ENCODE measurements around the gene KHDC4. TPM values are rescaled to one million over a fixed set of nuclear protein-coding genes. Genes with fewer than 3 reads are reported as not detected.
A peak's percentile ranks its signal among the peaks of the same experiment; 100 is the strongest.

Gene KHDC4
- total RNA-seq, 1 donor from 2014 or later, result 48.2 TPM

DNA sequence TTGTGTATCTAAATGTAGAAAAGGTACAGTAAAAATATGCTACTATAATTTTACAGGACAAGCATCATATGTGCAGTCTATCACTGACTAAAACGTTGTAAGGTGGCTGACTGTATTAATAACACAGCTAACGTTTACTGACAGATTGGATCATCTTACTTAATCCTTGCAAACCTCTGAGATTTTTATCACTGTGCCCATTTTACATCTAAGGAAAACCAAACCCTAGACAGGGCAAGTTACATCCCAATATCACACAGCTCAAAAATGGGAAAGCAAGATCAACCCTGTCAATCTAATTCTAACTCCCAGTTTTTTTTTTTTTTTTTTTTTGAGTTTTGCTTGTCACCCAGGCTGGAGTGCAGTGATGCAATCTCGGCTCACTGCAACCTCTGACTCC, 15.6 kb downstream of the KHDC4 start:
- Histone ChIP-seq H3K27ac (ENCODE audit: low read depth, low read length) (no peak overlapping the region), H3K4me3 (ENCODE audit: insufficient read depth, low read depth, low read length) (no peak overlapping the region), H3K36me3 (ENCODE audit: insufficient read depth, low read length) (peaks cover 81% of the 10 kb centered on the region), H4K20me1 (ENCODE audit: insufficient read depth, low read length) (peaks cover 48% of the 10 kb centered on the region), H3K9me3 (ENCODE audit: insufficient read depth, low read depth, low read length) (no peaks in the 10 kb centered on the region), H3K27me3 (ENCODE audit: insufficient read depth, low read length) (no peaks in the 10 kb centered on the region), H3K4me2 (ENCODE audit: low read length) (no peak overlapping the region), H2AFZ (ENCODE audit: low read depth, low read length) (no peak overlapping the region), H3K79me2 (ENCODE audit: insufficient read depth, low read length) (peaks cover 53% of the 10 kb centered on the region), H3K4me1 (ENCODE audit: insufficient read depth, low read length) (no peaks in the 10 kb centered on the region), H3K9ac (ENCODE audit: low read length) (no peak overlapping the region)
- H3K27me3 Mint-ChIP-seq (ENCODE audit: low read depth, unreplicated experiment), result no peaks in the 10 kb centered on the region
- no peak for TF ChIP-seq EZH2 (IDR thresholded peaks at IDR 0.05; ENCODE audit: insufficient read depth, low read length)
- TF ChIP-seq, protein P1, sequence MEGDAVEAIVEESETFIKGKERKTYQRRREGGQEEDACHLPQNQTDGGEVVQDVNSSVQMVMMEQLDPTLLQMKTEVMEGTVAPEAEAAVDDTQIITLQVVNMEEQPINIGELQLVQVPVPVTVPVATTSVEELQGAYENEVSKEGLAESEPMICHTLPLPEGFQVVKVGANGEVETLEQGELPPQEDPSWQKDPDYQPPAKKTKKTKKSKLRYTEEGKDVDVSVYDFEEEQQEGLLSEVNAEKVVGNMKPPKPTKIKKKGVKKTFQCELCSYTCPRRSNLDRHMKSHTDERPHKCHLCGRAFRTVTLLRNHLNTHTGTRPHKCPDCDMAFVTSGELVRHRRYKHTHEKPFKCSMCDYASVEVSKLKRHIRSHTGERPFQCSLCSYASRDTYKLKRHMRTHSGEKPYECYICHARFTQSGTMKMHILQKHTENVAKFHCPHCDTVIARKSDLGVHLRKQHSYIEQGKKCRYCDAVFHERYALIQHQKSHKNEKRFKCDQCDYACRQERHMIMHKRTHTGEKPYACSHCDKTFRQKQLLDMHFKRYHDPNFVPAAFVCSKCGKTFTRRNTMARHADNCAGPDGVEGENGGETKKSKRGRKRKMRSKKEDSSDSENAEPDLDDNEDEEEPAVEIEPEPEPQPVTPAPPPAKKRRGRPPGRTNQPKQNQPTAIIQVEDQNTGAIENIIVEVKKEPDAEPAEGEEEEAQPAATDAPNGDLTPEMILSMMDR (IDR thresholded peaks at IDR 0.05; ENCODE audit: insufficient read depth, low read depth, low read length), result no peak
- no peak overlapping the region for H3K4me3 Mint-ChIP-seq (ENCODE audit: unreplicated experiment)
- peaks cover 17% of the 10 kb centered on the region for H3K4me1 Mint-ChIP-seq (ENCODE audit: low read depth, unreplicated experiment)
- no peak overlapping the region for H3K27ac Mint-ChIP-seq (ENCODE audit: unreplicated experiment)
- H3K9me3 Mint-ChIP-seq (ENCODE audit: unreplicated experiment), result no peaks in the 10 kb centered on the region
- no peak for DNase-seq (ENCODE audit: low read depth)
- no peak for FAIRE-seq
- H3K36me3 Mint-ChIP-seq (ENCODE audit: low read depth, unreplicated experiment), result peaks cover 19% of the 10 kb centered on the region

DNA sequence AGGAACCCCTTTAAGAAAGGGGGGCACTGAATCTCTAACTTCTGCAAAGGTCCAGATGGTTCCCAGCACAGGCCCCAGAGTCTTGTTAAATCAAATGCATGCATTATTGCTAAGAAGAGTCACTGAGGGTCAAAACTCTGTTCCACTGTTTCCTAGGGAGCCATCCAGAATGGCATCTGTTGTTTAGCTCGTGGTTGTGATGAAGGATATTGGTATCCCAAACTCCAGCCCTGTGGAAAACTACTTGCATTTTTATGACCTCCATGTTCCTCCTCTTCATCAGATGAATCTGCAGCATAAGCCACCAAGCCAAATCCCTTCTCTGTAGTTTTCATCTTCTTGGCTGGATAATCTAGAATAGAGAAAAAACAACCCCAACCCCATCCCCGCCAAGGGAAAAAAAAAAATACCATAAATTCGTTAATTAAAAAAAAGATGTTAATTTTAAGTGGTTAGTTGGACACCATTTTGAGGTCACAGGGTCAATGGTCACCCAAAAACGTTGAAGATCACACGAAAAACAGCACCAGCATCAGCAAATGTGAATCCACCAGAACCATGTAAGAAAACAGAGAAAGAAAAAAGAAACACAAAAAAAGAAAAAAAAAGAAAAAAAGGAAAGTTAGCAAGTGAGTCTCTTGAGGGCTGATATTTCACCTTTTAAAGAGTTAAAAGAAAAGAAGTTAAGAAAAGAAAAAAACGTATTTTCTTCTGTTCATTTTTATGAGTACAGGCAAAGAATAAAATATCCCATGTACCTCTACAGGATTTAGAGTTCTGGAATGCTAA, 20.1 kb downstream of the KHDC4 start:
- DNase-seq (ENCODE audit: low read depth), result no peak
- Mint-ChIP-seq H3K4me3 (ENCODE audit: unreplicated experiment) (peak overlapping the region; percentile 74), H3K4me1 (ENCODE audit: low read depth, unreplicated experiment) (peaks cover 32% of the 10 kb centered on the region)

More for the DNA sequence above, 20.1 kb downstream of the KHDC4 start:
- Mint-ChIP-seq H3K27me3 (ENCODE audit: low read depth, unreplicated experiment) (no peaks in the 10 kb centered on the region), H3K9me3 (ENCODE audit: unreplicated experiment) (no peaks in the 10 kb centered on the region), H3K27ac (ENCODE audit: unreplicated experiment) (peak overlapping the region; percentile 77), H3K36me3 (ENCODE audit: low read depth, unreplicated experiment) (peaks cover 16% of the 10 kb centered on the region)
- Histone ChIP-seq H3K79me2 (ENCODE audit: insufficient read depth, low read length) (peaks cover 36% of the 10 kb centered on the region), H3K36me3 (ENCODE audit: insufficient read depth, low read length) (peaks cover 53% of the 10 kb centered on the region), H3K27ac (ENCODE audit: low read depth, low read length) (peak overlapping the region; percentile 12), H2AFZ (ENCODE audit: low read depth, low read length) (no peak overlapping the region), H3K27me3 (ENCODE audit: insufficient read depth, low read length) (no peaks in the 10 kb centered on the region), H3K4me3 (ENCODE audit: insufficient read depth, low read depth, low read length) (no peak overlapping the region), H3K4me1 (ENCODE audit: insufficient read depth, low read length) (peaks cover 13% of the 10 kb centered on the region), H3K9ac (ENCODE audit: low read length) (no peak overlapping the region), H3K9me3 (ENCODE audit: insufficient read depth, low read depth, low read length) (no peaks in the 10 kb centered on the region), H3K4me2 (ENCODE audit: low read length) (no peak overlapping the region), H4K20me1 (ENCODE audit: insufficient read depth, low read length) (peaks cover 18% of the 10 kb centered on the region)
- no peak for FAIRE-seq
- TF ChIP-seq, protein P1 (IDR thresholded peaks at IDR 0.05; ENCODE audit: insufficient read depth, low read depth, low read length), result no peak
- TF ChIP-seq EZH2 (IDR thresholded peaks at IDR 0.05; ENCODE audit: insufficient read depth, low read length), result no peak
